Non-pigmented ciliary epithelial cell (primary cell): ENCODE results near the gene ZNF620.
"Not testable (repeated sequence)": the region's sequence is repeated elsewhere in the genome, so short reads cannot be mapped to it uniquely, and the experiment has no call there.

Experiments
- DNase-seq: peaks from one replicate; pipeline ENCODE4 v3.0.0-alpha.2; 2010; ENCODE audit warnings: low read depth

Gene ZNF620

DNA sequence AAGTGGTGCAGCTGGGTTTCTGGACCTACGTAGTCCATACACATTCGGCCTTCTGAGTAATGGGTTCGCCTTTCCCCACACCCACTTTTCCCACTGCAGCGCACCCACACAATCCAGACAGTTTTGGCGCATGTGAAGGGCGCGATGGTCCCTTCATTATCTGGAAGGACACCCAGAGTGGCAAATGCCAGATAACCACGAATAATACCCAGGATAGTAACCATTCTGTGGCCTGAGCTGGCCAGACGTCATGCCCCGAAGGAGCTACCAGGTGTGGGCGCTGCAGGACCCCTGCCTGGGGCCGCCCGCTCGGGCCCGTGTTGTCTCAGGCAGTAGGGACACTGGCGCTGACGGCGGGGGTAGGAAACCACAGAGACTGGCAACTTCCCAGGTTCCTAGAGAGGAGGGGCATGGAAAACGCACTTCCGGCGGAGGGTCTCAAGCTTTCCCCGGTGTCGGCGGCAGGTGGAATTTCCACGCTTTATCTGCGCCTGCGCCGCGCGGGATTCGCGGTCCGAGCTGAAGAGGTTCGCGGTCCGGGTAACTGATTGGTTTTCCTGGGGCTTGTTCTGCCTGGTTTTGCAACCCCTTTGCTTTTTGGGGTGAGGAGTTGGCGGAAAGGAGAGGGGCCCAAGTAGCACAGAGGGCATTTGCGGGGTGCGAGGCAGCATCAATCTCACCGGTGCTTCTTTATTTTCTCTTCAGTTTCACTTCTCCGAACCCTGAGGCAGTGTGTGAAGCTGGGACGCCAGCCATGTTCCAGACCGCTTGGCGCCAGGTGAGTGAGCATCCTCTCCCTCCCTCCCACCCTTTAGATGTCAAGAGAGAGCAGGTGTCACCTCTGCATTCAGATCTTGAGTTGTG, at the start of gene ZNF620:
Gene ZNF620, plus strand, starts transcription at position 441 of the 864 bp plus-strand sequence. Its CDS starts 314 bp downstream, at position 755.
- no peak for DNase-seq

GRCh38 chr3:40456279-40456939, 49.4 kb upstream of the ZNF620 start:
- no peak for DNase-seq

GRCh38 chr3:40456940-40457823, 48.7 kb upstream of the ZNF620 start, which contains the start of gene RPL14:
Gene RPL14, plus strand, starts transcription at chr3:40457339. Its CDS starts 133 bp downstream, at chr3:40457472.
- peak; percentile 82 for DNase-seq

DNA sequence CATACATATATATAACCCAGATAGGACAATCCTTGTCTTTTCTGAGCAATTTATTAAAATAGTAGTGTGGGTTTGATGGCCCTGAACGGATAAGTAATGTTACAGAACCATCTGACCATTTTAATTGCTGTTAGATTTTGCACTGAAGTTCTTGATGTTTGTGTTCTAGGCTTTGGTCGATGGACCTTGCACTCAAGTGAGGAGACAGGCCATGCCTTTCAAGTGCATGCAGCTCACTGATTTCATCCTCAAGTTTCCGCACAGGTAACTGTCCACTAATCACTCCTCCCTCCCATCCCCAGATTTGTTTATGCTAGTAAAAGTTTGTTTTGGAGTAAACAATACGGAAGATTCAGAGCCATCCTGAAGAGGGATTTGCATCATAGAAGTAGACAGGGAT, 47.4 kb upstream of the ZNF620 start:
- no peak for DNase-seq

GRCh38 chr3:40460481-40460880, 45.4 kb upstream of the ZNF620 start:
- not testable (repeated sequence) for DNase-seq

DNA sequence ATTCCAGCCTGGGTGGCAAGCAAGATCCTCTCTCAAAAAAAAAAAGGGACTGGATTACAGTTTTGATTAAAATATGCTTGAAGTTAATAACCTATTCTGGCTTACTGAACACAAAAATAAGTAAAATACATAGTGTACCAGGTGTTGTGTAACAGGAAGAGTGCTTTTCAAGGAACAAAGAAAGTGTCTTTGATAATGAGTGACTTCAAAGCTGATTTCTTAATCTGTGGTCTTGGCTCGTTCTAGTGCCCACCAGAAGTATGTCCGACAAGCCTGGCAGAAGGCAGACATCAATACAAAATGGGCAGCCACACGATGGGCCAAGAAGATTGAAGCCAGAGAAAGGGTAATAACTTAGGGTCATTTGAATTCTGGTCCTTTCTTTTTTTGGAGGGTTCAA, 44.7 kb upstream of the ZNF620 start:
- no peak for DNase-seq

- not testable (repeated sequence) for DNase-seq
Measured at GRCh38 chr3:40462838-40463237, 43.0 kb upstream of the ZNF620 start.

DNA sequence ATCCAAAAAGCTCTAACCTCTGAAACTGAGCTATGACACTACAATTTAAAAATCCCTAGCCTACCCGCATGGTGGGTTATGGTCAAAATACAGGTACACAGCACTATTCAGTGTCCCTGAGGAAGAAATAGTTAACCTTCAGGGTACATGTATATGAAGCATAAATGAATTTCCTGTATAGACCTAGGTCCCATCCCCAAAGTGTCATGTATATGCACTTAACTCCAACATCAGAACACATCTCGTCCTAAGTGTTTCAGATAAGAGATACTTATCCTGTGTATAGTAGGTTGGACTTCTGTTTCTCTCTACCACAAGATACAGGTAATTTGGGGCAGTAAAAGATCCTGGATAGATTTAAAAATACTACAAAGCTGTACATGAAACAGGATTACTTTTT, 42.3 kb upstream of the ZNF620 start:
- DNase-seq = no peak

- DNase-seq = no peak
Measured at GRCh38 chr3:40464339-40465110, 41.3 kb upstream of the ZNF620 start.

GRCh38 chr3:40465111-40465407, 40.8 kb upstream of the ZNF620 start:
- no peak for DNase-seq

DNA sequence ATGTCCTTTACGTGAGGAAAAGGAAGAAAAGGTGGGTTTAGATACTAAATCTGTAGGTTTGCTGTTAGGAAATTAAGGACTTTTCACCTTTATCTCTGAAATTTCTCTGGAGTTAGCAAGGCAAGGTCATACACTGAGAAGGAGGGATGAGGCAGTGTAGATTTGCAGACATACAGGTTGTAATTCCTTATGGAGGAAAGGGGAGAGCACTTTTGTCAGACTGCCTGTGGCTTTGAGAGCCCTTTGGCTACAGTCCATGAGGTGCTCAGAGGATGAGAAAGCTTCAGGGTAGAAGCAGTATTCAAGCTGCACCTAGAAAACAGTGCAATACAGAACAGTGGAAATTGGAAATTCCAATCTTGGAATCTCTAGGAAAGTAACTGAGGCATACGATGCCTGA, 40.4 kb upstream of the ZNF620 start:
- no peak for DNase-seq

DNA sequence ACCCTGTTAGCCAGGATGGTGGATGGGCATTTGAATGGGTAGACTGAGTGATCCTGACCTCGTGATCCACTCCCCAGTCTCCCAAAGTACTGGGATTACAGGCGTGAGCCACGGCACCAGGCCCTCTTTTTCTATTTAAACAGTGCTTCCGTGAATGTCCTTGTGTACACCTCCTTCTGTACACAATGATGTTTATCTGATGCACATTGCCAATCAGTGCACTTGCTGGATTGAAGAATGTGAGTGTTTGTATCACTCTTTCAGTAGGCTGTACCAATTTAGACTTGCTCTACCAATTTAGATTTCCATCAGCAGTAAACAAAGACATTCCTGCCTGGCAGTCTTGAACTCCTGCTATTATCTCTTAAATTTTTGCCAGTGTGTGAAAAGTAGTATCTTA, 37.8 kb upstream of the ZNF620 start:
- DNase-seq = no peak

- DNase-seq = no peak
Measured at GRCh38 chr3:40470701-40471100, 35.1 kb upstream of the ZNF620 start.

DNA sequence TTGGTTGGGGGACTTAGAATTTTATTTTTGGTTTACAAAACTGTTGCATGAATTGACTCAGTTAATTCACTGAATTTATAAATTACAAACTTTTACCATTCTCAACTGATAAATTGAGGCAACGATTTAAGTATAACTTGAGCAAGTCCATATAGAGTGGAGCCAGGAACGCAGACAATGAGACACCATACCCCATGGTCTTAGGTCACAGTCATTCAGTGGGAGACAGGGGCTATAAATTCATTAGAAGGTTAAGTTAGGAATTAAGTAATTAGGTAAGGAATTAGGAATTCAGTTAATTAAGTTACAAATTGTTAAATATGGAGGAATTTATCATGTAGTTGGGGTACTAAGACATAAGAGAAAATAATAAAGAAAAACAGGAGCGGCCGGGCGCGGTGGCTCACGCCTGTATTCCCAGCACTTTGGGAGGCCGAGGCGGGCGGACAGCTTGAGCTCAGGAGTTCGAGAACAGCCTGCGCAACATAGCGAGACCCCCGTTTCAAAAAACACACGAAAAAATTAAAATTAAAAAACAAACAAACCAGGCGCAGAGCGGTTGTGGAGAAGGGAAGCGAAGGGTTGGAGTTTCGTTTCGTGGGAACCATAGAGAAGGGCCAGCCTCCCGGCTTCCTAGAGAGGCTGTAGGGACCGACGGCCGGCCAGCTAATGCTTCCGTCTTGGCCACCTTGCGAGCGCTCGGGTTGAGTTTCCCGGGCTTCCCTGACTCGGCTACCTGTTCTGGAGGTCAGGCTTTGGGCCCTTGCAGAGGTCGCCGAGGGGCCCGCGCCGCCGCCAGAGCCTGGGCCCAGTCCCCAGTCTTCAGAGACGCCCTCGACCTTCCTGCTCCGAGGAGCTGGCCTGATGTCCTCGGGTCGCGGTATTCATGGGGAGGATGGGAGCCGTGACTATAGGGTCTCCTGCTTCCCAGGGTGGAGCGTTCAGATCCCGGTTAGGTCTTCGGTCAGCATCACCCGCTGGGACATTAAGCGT, 29.1 kb upstream of the ZNF620 start, which contains the start of gene ZNF619:
Gene ZNF619, plus strand, starts transcription at position 645 of the 993 bp plus-strand sequence. CDS start 858 bp downstream, outside the sequence.
- DNase-seq = peak; percentile 15

GRCh38 chr3:40477666-40478065, 28.2 kb upstream of the ZNF620 start:
- no peak for DNase-seq

DNA sequence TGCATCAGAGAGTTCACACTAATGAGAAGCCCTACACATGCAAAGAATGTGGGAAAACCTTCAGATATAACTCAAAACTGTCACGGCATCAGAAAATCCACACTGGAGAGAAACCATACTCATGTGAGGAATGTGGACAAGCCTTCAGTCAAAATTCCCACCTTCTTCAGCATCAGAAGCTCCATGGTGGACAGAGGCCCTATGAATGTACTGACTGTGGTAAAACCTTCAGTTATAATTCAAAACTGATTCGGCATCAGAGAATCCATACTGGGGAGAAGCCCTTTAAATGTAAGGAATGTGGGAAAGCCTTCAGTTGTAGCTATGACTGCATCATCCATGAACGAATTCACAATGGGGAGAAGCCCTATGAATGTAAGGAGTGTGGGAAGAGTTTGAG, 18.7 kb upstream of the ZNF620 start:
- DNase-seq = no peak

- DNase-seq = no peak
Measured at GRCh38 chr3:40490916-40491315, 14.9 kb upstream of the ZNF620 start.

- DNase-seq = no peak
Measured at GRCh38 chr3:40494698-40495097, 11.1 kb upstream of the ZNF620 start.

- no peak for DNase-seq
Measured at GRCh38 chr3:40497288-40497687, 8.6 kb upstream of the ZNF620 start.

- DNase-seq = no peak
Measured at GRCh38 chr3:40499952-40500351, 5.9 kb upstream of the ZNF620 start.
